Mucosa of descending colon (tissue), 3 donors: ENCODE data around the gene SPRED1. TPM values are rescaled to one million over a fixed set of nuclear protein-coding genes. Genes with fewer than 3 reads are reported as not detected.

Experiments
- ATAC-seq: fragments of 200-7000 bp; cut with Tn5 transposase; one replicate; pipeline ENCODE4 v1.9.1; 2020; ENCODE audit warnings: mild to moderate bottlenecking, moderate library complexity
- DNase-seq, 3 donors: peaks; one replicate each; pipeline ENCODE4 v3.0.0-alpha.2; 2020
- H3K36me3 ChIP-seq: fragments of 200-600 bp; one replicate; pipeline ENCODE4 v1.8.0; 2021; ENCODE audit warnings: low read depth, mild to moderate bottlenecking
- H3K4me1 ChIP-seq: fragments of 200-600 bp; one replicate; pipeline ENCODE4 v1.8.0; 2021; ENCODE audit warnings: low read depth, mild to moderate bottlenecking
- H3K4me3 ChIP-seq: fragments of 200-600 bp; one replicate; pipeline ENCODE4 v1.8.0; 2021; ENCODE audit warnings: mild to moderate bottlenecking
- H3K9me3 ChIP-seq: fragments of 200-600 bp; one replicate; pipeline ENCODE4 v1.8.0; 2021; ENCODE audit warnings: mild to moderate bottlenecking
- intact Hi-C, 2 donors: fragments of 100-400 bp; cut with DNase I in 1 of 2; cut with micrococcal nuclease in 1 of 2; formaldehyde crosslinking; loops; one replicate each; pipeline versions ENCODE4 v1.11.0 to v1.11.1; 2022; cut with DNase I, micrococcal nuclease
- total RNA-seq, 3 donors: library from RNA; stranded (reverse); fragmentation: NEBNext Ultra II Directional in 2 of 3; extraction: Animal tissue kit (Norgen Biotek cat#: 25700) in 2 of 3; gene quantifications; one replicate each; pipeline versions ENCODE4 v1.2.1 to v1.2.4, GENCODE V29; 2021 to 2023
- TF ChIP-seq, protein P1 (sequence below): fragments of 200-600 bp; IDR thresholded peaks from one replicate; pipeline ENCODE4 v1.8.0; 2022; ENCODE audit warnings: antibody characterized with exemption, mild to moderate bottlenecking
- donor health status: DM: no; HTN: no; CAD: no; lungs with moderate emphysema.
- donor health status: DM: no; HTN: no; CAD: no.
- donor health status: DM: no; HTN: yes; CAD: no.

SPRED1 gene
- total RNA-seq, 3 donors from 2014 or later: 19.6 to 25.5 (median 23.1) TPM

DNA sequence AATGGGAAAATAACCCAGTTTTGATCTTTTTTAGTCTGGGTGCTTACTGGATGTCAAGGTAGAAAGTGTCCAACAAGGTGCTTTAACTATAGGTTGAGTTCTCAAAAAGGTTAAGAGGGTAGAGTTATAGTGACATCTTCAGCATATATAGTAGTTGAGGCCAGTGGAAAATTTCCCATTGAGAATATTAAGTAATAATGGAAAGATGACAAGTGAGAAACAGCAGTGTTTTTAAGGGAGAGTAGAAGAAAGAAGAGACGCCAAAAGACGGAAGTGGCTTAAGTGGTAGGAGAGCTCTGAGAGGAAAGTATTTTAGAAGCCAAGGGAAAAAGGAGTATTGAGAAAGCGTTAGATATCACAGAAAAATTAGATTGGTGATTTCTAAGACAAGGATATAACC lies 10.6 kb downstream of the SPRED1 start:
- Histone ChIP-seq H3K4me1 (no peaks in the 10 kb centered on the region), H3K9me3 (no peaks in the 10 kb centered on the region), H3K4me3 (no peak overlapping the region), H3K36me3 (no peaks in the 10 kb centered on the region)
- intact Hi-C loops: no loop called here
- DNase-seq (no peak), ATAC-seq (no peak)
- TF ChIP-seq, protein P1, sequence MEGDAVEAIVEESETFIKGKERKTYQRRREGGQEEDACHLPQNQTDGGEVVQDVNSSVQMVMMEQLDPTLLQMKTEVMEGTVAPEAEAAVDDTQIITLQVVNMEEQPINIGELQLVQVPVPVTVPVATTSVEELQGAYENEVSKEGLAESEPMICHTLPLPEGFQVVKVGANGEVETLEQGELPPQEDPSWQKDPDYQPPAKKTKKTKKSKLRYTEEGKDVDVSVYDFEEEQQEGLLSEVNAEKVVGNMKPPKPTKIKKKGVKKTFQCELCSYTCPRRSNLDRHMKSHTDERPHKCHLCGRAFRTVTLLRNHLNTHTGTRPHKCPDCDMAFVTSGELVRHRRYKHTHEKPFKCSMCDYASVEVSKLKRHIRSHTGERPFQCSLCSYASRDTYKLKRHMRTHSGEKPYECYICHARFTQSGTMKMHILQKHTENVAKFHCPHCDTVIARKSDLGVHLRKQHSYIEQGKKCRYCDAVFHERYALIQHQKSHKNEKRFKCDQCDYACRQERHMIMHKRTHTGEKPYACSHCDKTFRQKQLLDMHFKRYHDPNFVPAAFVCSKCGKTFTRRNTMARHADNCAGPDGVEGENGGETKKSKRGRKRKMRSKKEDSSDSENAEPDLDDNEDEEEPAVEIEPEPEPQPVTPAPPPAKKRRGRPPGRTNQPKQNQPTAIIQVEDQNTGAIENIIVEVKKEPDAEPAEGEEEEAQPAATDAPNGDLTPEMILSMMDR: no peak

DNA sequence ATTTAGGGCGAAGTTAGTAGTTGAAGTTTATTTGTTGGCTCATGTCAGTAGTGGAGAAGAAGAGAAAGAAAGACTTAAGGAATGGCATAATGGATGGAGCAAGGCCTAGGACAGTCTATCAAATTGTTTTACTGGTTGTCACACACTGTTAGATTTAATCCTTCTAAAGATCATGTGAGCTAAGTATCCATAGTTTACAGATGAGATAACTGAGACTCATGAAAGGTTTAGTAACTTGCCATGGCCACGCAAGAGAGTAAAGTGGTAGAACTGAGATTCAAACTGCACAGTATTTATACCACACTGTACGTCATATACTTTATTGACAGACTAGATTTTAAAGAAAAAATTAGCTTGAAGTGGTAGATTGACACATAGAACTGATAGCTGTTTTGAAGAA lies 11.4 kb downstream of the SPRED1 start:
- DNase-seq (no peak), ATAC-seq (no peak)
- Histone ChIP-seq H3K4me3 (no peak overlapping the region), H3K9me3 (no peaks in the 10 kb centered on the region), H3K4me1 (no peaks in the 10 kb centered on the region), H3K36me3 (no peaks in the 10 kb centered on the region)
- TF ChIP-seq, protein P1: no peak
- intact Hi-C loops: no loop called here

DNA sequence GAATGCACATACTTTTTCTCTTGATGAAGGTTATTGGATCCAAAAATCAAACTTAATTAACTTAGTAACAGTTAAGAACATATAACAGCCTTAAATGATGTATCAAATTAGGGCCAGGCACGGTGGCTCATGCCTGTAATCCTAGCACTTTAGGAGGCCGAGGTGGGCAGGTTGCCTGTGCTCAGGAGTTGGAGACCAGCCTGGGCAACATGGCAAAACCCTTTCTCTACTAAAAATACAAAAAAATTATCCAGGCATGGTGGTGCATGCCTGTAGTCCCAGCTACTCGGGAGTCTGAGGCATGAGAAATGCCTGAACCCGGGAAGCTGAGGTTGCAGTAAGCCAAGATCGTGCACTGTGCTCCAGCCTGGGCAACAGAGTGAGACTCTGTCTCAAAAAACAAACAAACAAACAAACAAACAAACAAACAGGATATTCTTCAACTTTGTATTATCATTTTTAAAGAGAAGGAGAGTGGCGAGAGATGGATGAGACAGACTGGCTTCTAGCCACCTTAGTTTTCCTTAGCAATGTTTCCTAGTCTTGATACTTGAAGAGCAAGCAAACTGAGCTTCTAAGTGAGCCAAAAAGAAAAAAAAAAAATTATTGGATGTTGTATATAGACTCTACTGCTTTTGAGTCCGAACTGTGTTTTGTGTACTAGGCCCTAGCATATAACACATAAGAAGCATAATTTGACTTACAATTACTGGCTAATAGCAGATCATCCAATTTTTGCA lies 13.8 kb downstream of the SPRED1 start:
- intact Hi-C loops: no loop called here
- H3K36me3 ChIP-seq: no peaks in the 10 kb centered on the region
- H3K4me1 ChIP-seq: no peaks in the 10 kb centered on the region
- H3K4me3 ChIP-seq: no peak overlapping the region
- TF ChIP-seq, protein P1: no peak
- ATAC-seq (no peak), DNase-seq (no peak)
- H3K9me3 ChIP-seq: no peaks in the 10 kb centered on the region

DNA sequence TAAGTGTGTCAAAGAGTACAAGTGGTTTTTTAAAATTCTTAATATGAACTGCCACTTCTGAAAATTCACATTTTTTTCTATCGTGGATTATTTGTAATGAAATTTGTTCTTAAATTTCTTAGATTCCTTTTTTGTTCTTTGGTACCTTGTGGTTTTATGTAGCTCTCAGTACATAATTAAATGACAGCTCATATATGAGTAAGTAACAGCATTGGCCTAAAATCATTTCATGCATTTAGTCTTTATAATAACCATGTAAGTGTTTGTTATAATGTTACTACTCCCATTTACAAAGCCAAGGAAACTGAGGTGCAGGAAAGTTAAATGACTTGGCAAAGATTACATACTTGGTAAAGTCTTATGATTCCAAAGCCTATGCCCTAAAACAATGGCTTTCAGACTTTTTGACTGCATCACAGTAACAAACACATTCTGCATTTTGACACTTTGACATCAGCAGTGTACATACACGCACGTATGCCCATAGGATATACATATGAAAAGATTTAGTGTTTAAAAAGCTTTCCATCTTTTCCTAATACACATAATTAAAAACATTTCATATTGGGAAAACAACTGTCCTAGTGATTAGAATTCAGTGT lies 14.9 kb downstream of the SPRED1 start:
- TF ChIP-seq, protein P1: no peak
- intact Hi-C loops: no loop called here
- no peaks in the 10 kb centered on the region for H3K4me1 ChIP-seq

DNA sequence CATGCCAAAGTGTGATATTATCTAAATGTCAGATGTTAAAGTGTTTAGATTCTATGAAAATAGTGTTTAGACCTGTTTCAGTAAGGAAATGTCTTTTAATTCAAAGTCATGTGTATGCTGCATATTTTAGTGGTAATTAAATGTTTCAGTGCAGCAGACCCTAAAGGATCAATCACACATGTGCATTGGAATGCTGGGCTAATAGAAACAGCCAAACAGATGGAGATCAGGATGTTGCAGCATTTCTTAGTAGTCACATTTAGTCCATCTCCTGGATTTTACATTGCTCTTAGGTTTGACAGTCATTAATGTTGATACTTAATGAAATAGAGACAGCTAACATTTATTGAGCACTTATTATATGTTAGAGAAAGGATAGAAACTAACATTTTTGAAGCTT lies 18.5 kb downstream of the SPRED1 start:
- TF ChIP-seq, protein P1: no peak
- intact Hi-C loops: no loop called here

More for the DNA sequence above, 14.9 kb downstream of the SPRED1 start:
- DNase-seq (no peak), ATAC-seq (no peak)
- Histone ChIP-seq H3K4me3 (no peak overlapping the region), H3K9me3 (no peaks in the 10 kb centered on the region), H3K36me3 (no peaks in the 10 kb centered on the region)

More for the DNA sequence above, 18.5 kb downstream of the SPRED1 start:
- DNase-seq (no peak), ATAC-seq (no peak)
- no peaks in the 10 kb centered on the region for H3K4me1 ChIP-seq
- no peaks in the 10 kb centered on the region for H3K36me3 ChIP-seq
- no peaks in the 10 kb centered on the region for H3K9me3 ChIP-seq
- no peak overlapping the region for H3K4me3 ChIP-seq
